Measurements from ENCODE around the gene SND1. TPM values are rescaled to one million over a fixed set of nuclear protein-coding genes. Genes with fewer than 3 reads are reported as not detected.

Gene SND1
- polyA plus RNA-seq, 1 donor, result 156 TPM

DNA sequence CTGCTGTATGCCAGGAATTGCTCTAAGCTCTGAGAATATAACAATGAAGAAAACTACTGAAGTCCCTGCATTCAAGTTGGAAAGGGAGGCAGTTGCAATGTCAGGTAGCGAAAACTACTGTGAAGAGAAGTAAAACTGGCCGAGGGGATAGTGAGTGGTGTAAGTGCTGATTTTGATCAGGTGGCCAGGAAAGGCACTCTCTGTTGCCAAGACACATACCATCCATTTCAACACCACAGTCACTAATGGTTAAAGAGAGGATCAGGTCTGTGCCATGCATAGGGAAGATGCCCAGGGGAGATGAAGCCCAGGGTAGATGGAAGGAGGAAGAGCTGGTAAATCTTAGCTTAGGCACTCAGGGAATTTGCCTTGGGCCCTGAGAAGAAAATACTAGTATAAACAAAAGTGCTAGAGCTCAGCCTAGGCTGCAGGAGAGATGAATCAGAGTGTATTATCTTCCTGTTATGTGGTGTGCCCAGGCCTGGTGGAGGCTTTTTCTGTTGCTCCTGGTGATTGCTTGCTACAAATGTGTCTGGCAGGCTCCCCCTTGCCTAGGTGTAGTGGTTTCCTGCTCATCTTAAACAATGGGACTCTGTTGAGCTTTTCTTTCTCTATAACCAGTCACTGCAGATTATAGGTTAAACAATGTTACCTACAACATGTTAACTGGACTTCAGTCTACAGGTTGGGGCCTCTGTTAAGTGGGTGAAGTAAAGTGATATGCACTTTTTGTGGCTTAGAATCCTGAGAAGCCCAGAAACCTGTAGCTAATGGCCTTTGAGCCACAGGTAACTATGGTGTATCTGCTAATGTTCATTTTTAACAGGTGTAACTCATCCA is 253.7 kb downstream of the SND1 start:
- DNase-seq, result no peak

GRCh38 chr7:127907110-127908040 is 255.4 kb downstream of the SND1 start:
- no peak for DNase-seq

GRCh38 chr7:127908430-127909258 is 256.6 kb downstream of the SND1 start:
- DNase-seq, result no peak

DNA sequence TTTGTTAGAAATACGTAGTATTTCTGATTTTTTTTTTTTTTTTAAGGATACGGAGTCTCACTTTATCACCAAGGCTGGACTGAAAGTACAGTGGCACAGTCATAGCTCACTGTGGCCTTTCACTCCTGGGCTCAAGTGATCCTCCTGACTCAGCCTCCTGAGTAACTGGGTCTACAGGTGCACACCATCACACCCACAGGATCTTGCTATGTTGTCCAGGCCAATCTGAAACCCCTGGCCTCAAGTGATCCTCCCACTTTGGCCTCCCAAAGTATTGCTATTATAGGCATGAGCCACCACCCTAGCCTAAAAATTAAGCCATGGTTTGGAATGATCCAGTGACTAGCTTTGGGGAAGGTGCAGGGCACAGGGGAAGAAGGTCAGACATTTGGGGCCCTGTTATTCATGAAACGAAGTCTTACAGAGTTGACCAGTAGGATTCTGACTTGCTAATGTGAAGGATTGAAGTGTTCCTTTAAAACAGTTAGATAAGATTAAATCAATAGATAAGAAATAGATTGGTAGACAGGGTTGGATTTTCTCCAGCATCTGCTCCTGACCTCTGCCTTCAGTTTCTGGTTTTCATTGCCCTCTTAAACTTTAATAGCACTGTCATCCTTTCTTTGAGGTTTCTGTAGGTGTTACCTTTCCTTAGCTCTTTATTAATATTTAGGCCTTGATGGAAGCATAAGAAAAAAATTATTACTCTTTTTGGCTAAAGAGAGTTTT is 257.6 kb downstream of the SND1 start:
- no peak for DNase-seq

DNA sequence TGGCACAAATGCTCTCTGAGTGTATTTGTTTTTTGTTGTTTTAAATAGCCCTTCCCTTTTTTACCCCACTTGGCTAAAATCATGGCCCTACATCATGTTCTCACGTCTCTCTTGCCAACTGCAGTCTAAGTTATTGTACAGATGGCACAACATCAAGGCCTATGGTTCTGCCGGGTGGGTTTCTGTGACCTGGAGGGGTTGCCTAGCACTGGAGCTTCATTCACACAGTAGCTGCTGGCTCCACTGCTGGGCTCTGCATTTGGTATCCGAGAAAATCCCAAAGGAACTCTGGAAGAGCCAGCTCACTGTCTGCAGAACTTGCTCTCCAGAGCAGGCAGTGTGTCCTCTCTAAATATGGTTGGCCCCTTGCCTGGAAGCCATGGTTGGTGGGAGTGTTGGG is 258.7 kb downstream of the SND1 start:
- DNase-seq, result no peak

DNA sequence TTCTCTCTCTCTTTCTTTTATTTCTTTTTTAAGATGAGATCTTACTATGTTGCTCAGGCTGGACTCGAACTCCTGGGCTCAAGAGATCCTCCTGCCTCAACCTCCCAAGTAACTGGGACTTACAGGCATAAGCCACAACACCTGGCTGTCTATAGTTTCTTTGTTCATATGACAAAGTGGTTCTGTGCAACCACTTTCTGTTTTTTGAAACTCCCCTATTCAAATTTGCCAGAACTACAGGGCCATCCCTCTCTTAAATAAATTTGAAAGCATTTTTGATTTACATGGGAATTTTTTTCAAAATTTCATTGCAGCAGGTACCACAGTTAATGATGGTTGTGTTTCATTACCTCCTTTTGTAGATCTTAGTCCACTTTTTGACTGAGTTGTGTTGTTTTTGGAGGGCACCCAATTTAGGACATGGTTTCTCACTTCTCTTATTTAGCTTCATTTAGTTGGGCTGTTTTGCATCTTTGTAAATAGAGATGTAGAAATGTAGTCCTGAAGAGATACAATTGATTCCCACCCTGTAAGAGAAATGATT is 260.0 kb downstream of the SND1 start:
- no peak for DNase-seq

DNA sequence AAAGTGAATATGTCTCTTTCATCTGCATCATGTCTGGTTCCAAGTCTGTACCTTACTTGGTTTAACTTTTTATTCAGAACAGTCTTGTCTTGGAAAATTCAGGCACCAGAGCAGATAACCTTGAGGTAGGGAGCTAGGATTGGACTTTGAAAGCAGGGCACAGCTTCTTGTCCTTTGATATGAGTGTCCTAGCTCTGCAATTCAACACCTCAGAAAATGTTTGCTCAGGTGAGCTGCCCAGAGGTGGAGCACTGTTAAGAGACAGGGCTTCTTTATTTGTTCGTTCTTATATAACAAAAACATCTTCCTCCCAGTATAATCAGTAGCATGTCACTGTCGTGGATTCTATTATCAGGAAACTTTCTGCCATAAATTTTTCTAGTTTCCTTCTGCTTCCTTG is 260.9 kb downstream of the SND1 start:
- DNase-seq, result no peak

DNA sequence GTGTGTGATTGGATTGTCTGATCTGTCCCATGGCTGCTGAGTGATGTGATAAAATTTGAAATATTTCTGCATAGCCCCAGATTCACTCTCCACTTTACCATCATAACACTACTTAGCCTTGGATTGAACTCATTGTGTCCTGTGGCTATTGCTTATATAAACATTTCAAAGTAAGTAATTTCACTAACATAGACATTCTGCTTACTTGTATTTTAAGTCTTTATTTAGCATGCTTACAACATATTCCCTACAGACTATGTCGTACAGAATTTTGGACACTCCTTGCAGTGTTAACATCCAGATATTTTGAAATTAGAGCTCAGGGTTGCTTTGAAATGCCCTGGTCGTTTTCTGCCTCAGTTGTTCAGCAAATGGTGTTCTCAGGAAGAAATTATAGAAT is 261.7 kb downstream of the SND1 start:
- no peak for DNase-seq

DNA sequence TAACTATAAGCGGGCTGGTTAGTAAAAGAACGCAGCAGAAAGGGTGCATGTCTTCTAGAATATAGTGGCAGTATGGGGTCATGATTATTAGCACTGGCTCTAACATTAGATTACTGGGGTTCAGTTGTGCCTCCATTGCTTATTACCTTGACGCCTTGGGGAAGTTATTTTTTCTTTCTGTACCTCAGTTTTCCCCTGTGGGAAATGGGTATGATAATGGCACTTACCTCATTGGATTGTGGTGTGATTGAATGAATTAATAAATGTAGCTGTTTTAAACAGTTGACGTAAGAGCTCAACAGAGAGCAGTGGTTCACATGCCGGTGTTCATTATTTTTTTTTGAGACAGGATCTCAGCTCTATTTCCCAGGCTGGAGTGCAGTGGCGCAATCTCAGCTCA is 262.7 kb downstream of the SND1 start:
- DNase-seq, result no peak

DNA sequence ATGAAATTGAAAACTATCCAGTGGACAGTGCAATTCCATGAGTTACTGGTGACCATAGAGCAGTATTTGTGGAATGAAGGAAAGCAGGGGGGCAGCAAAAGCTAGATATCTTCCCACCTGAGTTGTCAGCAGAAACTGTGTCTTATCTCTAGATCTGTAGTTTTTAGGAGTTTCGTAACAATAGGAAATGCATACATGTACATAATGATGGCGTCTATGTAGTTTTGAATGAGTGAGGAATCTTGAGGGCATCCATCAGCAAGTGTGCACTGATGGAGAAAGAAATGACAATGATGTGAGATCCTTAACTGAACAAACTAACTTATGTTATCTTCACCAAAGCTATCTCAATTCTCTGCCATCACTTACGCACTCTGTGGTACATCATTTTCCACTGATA is 264.7 kb downstream of the SND1 start:
- no peak for DNase-seq

- DNase-seq, result no peak
These were observed 266.1 kb downstream of the SND1 start for GRCh38 chr7:127918130-127918529.

GRCh38 chr7:127920787-127921438 is 268.9 kb downstream of the SND1 start:
- no peak for DNase-seq

DNA sequence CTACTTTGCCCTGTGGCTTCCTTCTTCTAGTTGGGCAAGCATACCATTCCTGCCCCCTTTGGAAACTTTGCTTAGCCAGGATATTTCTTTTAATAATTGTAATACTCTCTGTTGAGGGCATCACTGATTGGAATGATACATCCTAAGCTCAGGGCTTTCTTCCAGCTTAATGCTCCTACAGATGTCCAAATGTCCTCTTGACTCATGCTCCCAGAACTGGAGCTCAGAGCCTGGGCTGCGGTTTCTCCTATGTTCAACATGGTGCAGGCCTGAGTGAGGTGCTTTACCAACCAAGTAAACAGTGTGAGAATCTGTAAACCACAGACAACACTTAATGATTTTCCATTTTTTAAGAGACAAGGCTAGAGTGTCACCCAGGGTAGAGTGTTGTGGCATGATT is 270.7 kb downstream of the SND1 start:
- DNase-seq, result no peak

GRCh38 chr7:127924874-127925273 is 272.9 kb downstream of the SND1 start:
- no peak for DNase-seq

GRCh38 chr7:127927348-127927696 is 275.3 kb downstream of the SND1 start:
- DNase-seq, result no peak

GRCh38 chr7:127928222-127928621 is 276.2 kb downstream of the SND1 start:
- DNase-seq, result no peak

DNA sequence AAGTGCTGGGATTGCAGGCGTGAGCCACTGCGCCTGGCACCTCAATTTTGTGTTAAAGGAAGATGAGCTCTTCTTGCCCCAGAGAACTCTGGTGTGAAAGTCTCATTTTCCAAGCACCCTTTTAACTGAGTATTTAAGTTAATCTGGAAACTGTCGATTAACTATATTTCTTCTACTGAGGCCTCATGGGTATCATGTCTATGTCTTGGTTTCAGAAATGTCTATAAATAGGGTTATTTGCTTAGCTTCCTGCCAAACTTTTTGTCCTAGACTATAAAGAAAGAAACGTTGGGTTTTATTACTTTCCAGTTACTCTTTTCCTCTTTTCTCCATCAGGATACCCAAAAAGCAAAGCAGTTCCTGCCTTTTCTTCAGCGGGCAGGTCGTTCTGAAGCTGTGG is 276.9 kb downstream of the SND1 start:
- no peak for DNase-seq

DNA sequence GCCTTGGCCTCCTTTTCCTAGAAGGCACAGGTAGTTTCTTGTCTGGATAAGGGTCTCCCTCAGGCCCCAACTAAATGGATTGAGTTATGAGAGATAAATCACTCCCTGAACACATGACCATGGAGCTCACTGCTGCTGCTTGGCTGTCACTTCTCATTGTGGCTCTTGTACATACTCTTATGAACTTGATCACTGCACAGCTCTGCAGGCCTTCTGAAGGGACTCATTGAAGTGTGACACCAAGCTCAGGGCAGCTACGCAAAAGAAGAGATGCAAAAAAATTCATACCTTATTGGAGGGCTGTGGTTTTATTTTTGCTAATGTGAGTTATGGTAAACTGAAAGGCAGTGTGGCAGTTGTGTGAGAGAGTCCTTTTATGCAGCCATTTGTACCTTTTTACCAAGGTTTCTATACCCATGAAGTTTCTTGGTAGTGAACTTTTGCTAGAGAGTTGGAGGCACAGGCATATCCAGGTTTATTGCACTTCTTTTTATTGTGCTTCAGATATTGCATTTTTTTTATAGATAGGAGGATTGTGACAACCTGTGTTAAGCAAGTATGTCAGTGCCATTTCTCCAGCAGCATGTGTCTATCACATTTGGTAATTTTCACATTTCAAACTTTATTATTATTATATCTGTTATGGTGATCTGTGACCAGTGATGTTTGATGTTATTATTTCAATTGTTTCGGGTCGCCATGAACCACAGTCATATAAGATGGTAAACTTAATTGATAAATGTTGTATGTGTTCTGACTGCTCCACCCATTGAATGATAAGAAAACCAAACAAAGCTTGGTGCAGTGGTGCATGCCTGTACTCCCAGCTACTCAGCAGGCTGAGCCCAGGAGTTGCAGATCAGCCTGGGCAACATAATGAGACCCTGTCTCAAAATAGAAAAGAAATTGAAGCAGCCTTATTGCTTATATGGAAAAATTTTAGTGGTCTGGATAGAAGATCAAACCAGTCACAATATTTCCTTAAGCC is 278.6 kb downstream of the SND1 start:
- DNase-seq, result no peak

DNA sequence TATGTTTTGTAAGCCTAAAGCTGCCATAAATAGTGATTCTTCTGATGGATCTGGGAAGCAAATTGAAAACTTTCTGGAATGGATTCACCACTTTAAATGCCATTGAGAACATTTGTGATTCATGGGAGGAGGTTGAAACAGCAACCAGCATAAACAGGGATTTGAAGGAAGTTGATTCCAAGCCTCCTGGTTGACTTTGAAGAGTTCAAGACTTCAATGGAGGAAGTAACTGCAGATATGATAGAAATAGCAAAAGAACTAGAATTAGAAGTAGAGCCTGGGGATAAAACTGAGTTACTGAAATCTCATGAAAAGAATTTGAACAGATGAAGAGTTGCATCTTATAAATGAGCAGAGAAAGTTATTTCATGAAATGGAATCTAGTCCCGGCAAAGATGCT is 280.1 kb downstream of the SND1 start:
- DNase-seq, result no peak

DNA sequence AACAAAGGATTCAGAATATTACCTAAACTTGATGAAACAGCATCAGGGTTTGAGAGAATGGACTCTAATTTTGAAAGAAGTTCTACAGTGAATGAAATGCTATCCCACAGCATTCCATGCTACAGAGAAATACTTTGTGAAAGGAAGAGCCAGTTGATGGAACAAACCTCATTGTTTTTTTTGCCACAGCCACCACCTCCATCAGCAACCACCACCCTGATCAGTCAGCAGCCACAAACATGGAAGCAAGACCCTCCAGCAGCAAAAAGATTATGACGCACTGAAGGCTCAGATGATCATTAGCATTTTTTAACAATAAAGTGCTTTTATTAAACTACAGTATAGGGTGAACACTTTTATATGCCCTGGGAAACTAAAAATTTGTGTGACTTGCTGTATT is 280.5 kb downstream of the SND1 start:
- no peak for DNase-seq

All from left kidney (tissue), 2 donors.